ENCODE data around the gene TDRD10. TPM values are rescaled to one million over a fixed set of nuclear protein-coding genes. Genes with fewer than 3 reads are reported as not detected.

TDRD10 gene
- total RNA-seq, 1 experiment from 2014 or later = not detected

- Histone ChIP-seq H3K27me3 (ENCODE audit: insufficient read depth, low read depth) (no peaks in the 10 kb centered on the region; the same call in 1 of the 2 replicates), H3K4me3 (peak overlapping the region; percentile 61), H3K79me2 (ENCODE audit: low read depth) (peaks cover 34% of the 10 kb centered on the region), H3K4me2 (peak overlapping the region; percentile 89), H3K36me3 (ENCODE audit: low read depth) (peaks cover 22% of the 10 kb centered on the region), H2AFZ (peak overlapping the region; percentile 85), H3K9me2 (ENCODE audit: insufficient read depth) (no peaks in the 10 kb centered on the region), H3K4me1 (replicated peaks; ENCODE audit: insufficient read depth) (peaks cover 16% of the 10 kb centered on the region; the same call in 1 of the 2 replicates), H3K27ac (peak overlapping the region; percentile 61), H4K20me1 (ENCODE audit: insufficient read depth) (peaks cover 6% of the 10 kb centered on the region; the same call in 1 of the 2 replicates), H3F3A (ENCODE audit: insufficient read depth, low read depth) (peaks cover 10% of the 10 kb centered on the region; the same call in 1 of the 2 replicates), H3K9me3 (ENCODE audit: insufficient read depth, low read depth) (no peaks in the 10 kb centered on the region)
- BruUV-seq (replicated peaks) = TSS peak; percentile 73
- ChIA-PET POLR2A (ENCODE audit: unreplicated experiment) (interaction anchor here (0.6 to 1.2 kb wide), 4 partner anchors 337 to 992 kb away, joined by 3 to 10 read pairs (median 5); partner anchors contain the start of gene PYGO2), CTCF (interaction anchor here (0.6 to 1.6 kb wide), 8 partner anchors 319 to 526 kb away, joined by 3 to 11 read pairs (median 6); partner anchors contain the start of gene PBXIP1)
- TF ChIP-seq, protein P1, sequence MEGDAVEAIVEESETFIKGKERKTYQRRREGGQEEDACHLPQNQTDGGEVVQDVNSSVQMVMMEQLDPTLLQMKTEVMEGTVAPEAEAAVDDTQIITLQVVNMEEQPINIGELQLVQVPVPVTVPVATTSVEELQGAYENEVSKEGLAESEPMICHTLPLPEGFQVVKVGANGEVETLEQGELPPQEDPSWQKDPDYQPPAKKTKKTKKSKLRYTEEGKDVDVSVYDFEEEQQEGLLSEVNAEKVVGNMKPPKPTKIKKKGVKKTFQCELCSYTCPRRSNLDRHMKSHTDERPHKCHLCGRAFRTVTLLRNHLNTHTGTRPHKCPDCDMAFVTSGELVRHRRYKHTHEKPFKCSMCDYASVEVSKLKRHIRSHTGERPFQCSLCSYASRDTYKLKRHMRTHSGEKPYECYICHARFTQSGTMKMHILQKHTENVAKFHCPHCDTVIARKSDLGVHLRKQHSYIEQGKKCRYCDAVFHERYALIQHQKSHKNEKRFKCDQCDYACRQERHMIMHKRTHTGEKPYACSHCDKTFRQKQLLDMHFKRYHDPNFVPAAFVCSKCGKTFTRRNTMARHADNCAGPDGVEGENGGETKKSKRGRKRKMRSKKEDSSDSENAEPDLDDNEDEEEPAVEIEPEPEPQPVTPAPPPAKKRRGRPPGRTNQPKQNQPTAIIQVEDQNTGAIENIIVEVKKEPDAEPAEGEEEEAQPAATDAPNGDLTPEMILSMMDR (conservative IDR thresholded peaks at IDR 0.05) = no peak
- TF ChIP-seq EZH2 (IDR thresholded peaks at IDR 0.05; ENCODE audit: low read depth) = no peak
- intact Hi-C loops (cut with micrococcal nuclease; ENCODE audit: unreplicated experiment) = loop anchor here (1.0 to 5.0 kb wide), 7 partner anchors 49 to 568 kb away; partner anchors contain the start of genes ADAR, EFNA1, EFNA4 and PMVK
- peak; percentile 87 to 98 for DNase-seq
These were observed 56.9 kb downstream of the TDRD10 start for GRCh38 chr1:154558720-154559465.

DNA sequence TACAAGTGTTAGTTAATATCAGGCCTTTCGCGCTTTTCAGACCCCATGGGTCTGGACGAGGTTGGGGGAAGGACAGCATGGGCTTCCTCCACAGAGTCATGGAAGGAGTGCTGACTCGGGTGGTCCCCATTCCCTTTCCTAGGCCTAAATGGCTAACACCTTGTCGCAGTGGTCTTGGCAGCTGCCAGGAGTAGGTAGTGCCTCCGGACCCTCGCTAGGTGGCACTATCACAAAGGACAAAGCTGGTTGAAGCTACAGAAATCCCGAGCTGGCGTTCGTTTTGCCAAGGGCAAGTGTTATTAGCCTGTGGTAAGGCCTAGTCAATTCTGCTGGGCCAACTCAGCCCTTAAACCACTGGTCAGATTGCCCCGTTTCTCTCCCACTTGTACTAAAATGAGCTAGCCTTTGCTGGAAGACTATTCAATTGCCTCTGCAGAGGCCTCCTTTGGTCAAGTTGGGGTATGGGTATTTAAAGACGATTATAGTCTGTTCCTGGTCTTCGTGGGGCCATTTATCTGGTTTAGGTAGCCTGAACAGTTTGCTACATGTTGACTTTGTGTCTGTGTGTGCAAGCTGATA, 57.5 kb downstream of the TDRD10 start:
- DNase-seq = peak; percentile 75 to 83
- intact Hi-C loops (cut with micrococcal nuclease; ENCODE audit: unreplicated experiment) = loop anchor here (1.0 to 5.0 kb wide), 7 partner anchors 49 to 568 kb away; partner anchors contain the start of genes ADAR, EFNA1, EFNA4 and PMVK
- Histone ChIP-seq H3K79me2 (ENCODE audit: low read depth) (peaks cover 34% of the 10 kb centered on the region), H3K4me3 (peak overlapping the region; percentile 61), H3F3A (ENCODE audit: insufficient read depth, low read depth) (peaks cover 10% of the 10 kb centered on the region; the same call in 1 of the 2 replicates), H3K9me2 (ENCODE audit: insufficient read depth) (no peaks in the 10 kb centered on the region), H3K27ac (peak overlapping the region; percentile 61), H3K9me3 (ENCODE audit: insufficient read depth, low read depth) (no peaks in the 10 kb centered on the region), H3K36me3 (ENCODE audit: low read depth) (peaks cover 15% of the 10 kb centered on the region), H3K27me3 (ENCODE audit: insufficient read depth, low read depth) (no peaks in the 10 kb centered on the region; the same call in 1 of the 2 replicates), H2AFZ (peak overlapping the region; percentile 85), H3K4me1 (replicated peaks; ENCODE audit: insufficient read depth) (peaks cover 16% of the 10 kb centered on the region; the same call in 1 of the 2 replicates), H4K20me1 (ENCODE audit: insufficient read depth) (peaks cover 6% of the 10 kb centered on the region; the same call in 1 of the 2 replicates), H3K4me2 (peak overlapping the region; percentile 89)
- ChIA-PET POLR2A (ENCODE audit: unreplicated experiment) (interaction anchor here (0.6 to 1.0 kb wide), 3 partner anchors 402 to 993 kb away, joined by 3 to 6 read pairs (median 4); partner anchors contain the start of gene PYGO2), CTCF (interaction anchor here (0.6 to 1.6 kb wide), 9 partner anchors 180 to 591 kb away, joined by 3 to 11 read pairs (median 4); partner anchors contain the start of gene PBXIP1)
- TF ChIP-seq, protein P1 (conservative IDR thresholded peaks at IDR 0.05) = peak; percentile 94
- TF ChIP-seq EZH2 (IDR thresholded peaks at IDR 0.05; ENCODE audit: low read depth) = no peak
- no TSS peak for BruUV-seq (replicated peaks)

- TF ChIP-seq, protein P1 (conservative IDR thresholded peaks at IDR 0.05) = no peak
- TF ChIP-seq EZH2 (IDR thresholded peaks at IDR 0.05; ENCODE audit: low read depth) = no peak
- no peaks in the 10 kb centered on the region for H3K36me3 ChIP-seq (ENCODE audit: low read depth)
- CTCF ChIA-PET = no interaction called here
These were observed 63.9 kb downstream of the TDRD10 start for GRCh38 chr1:154565876-154566275.

More at GRCh38 chr1:154565876-154566275, 63.9 kb downstream of the TDRD10 start:
- H3K79me2 ChIP-seq (ENCODE audit: low read depth) = no peaks in the 10 kb centered on the region
- POLR2A ChIA-PET (ENCODE audit: unreplicated experiment) = no interaction called here
- no peak overlapping the region for H3K4me3 ChIP-seq
- no peaks in the 10 kb centered on the region for H3K4me1 ChIP-seq (replicated peaks; ENCODE audit: insufficient read depth)
- H2AFZ ChIP-seq = no peak overlapping the region
- H3K9me3 ChIP-seq (ENCODE audit: insufficient read depth, low read depth) = no peaks in the 10 kb centered on the region
- no peaks in the 10 kb centered on the region for H4K20me1 ChIP-seq (ENCODE audit: insufficient read depth)
- no peaks in the 10 kb centered on the region for H3K9me2 ChIP-seq (ENCODE audit: insufficient read depth)
- no peak overlapping the region for H3K4me2 ChIP-seq
- no peaks in the 10 kb centered on the region for H3F3A ChIP-seq (ENCODE audit: insufficient read depth, low read depth)
- no peak for DNase-seq
- intact Hi-C loops (cut with micrococcal nuclease; ENCODE audit: unreplicated experiment) = no loop called here
- BruUV-seq (replicated peaks) = no TSS peak
- no peak overlapping the region for H3K27ac ChIP-seq
- peaks cover 63% of the 10 kb centered on the region for H3K27me3 ChIP-seq (ENCODE audit: insufficient read depth, low read depth)
